H1 (cell line): ENCODE measurements around the gene CHRNA9. TPM values are rescaled to one million over a fixed set of nuclear protein-coding genes. Genes with fewer than 3 reads are reported as not detected.

Experiments used
- CTCF ChIA-PET: fragments of 300-600 bp; sonication (Branson Sonifier 250); formaldehyde crosslinking; loops from one replicate; lab custom pipeline; 2021; ENCODE audit not compliant: partially characterized antibody; lab: Charles Lee
- POLR2A ChIA-PET: fragments of 300-600 bp; sonication (Branson Sonifier 250); formaldehyde crosslinking; loops from one replicate; lab custom pipeline; 2021; ENCODE audit warnings: inconsistent platforms; ENCODE audit not compliant: partially characterized antibody; lab: Charles Lee
- DNase-seq, 2 experiments: peaks; one replicate each; pipeline versions ENCODE4 v3.0.0 to v3.0.0-alpha.2; 2010 to 2022; ENCODE audit warnings: low spot score in 2 of 2, low read depth in 1 of 2, mixed read lengths in 1 of 2
- FAIRE-seq: peaks from 2 replicates; lab custom pipeline; 2011; peaks lifted over from hg19 to GRCh38; lab: Jason Lieb, UNC
- H2AFZ ChIP-seq: 2 replicates; pipeline ENCODE4 v1.8.1; 2012; ENCODE audit warnings: low read length, inconsistent platforms
- H2AK5ac ChIP-seq: 2 replicates; pipeline ENCODE4 v1.6.1; 2013; ENCODE audit warnings: low read depth, low read length
- H2BK120ac ChIP-seq: replicated peaks from 2 replicates; pipeline ENCODE3; 2013; ENCODE audit warnings: low read depth, low read length, inconsistent platforms
- H2BK12ac ChIP-seq: 2 replicates; pipeline ENCODE4 v1.6.1; 2013; ENCODE audit warnings: low read depth, low read length
- H2BK15ac ChIP-seq: 2 replicates; pipeline ENCODE4 v1.6.1; 2013; ENCODE audit warnings: low read length
- H2BK20ac ChIP-seq: 2 replicates; pipeline ENCODE4 v1.6.1; 2013; ENCODE audit warnings: low read length
- H2BK5ac ChIP-seq: 2 replicates; pipeline ENCODE4 v1.6.1; 2013; ENCODE audit warnings: low read depth, low read length
- H3K14ac ChIP-seq: 2 replicates; pipeline ENCODE4 v1.6.1; 2013; ENCODE audit warnings: inconsistent platforms; ENCODE audit not compliant: insufficient read length
- H3K18ac ChIP-seq: 2 replicates; pipeline ENCODE4 v1.6.1; 2013; ENCODE audit warnings: low read length; ENCODE audit errors: extremely low read depth
- H3K23ac ChIP-seq: 2 replicates; pipeline ENCODE4 v1.6.1; 2013; ENCODE audit warnings: inconsistent platforms; ENCODE audit not compliant: insufficient read length
- H3K23me2 ChIP-seq: 2 replicates; pipeline ENCODE4 v1.6.1; 2013; ENCODE audit warnings: low read depth, low read length
- H3K27ac ChIP-seq: 2 replicates; pipeline ENCODE4 v1.6.1; 2011; ENCODE audit warnings: low read depth, low read length, inconsistent platforms
- H3K27me3 ChIP-seq, 4 experiments: replicated peaks in 1 of 4; 1 replicate in 1 of 4; 2 replicates in 3 of 4; pipeline versions ENCODE4 v1.6.1 to v1.8.1; 2011 to 2013; ENCODE audit warnings: low read length in 3 of 4, mild to moderate bottlenecking in 3 of 4, inconsistent platforms in 2 of 4, mixed read lengths in 2 of 4, moderate library complexity in 1 of 4; ENCODE audit not compliant: control insufficient read depth in 3 of 4, insufficient read depth in 3 of 4; ENCODE audit errors: extremely low read depth in 1 of 4
- H3K36me3 ChIP-seq, 4 experiments: 2 replicates each; pipeline versions ENCODE4 v1.6.1 to v1.8.1; 2011 to 2013; ENCODE audit warnings: mild to moderate bottlenecking in 4 of 4, low read length in 3 of 4, moderate library complexity in 2 of 4, control low read depth in 1 of 4, inconsistent platforms in 1 of 4; ENCODE audit not compliant: insufficient read depth in 4 of 4, control insufficient read depth in 2 of 4
- H3K4ac ChIP-seq: replicated peaks from 2 replicates; pipeline ENCODE3; 2013; ENCODE audit warnings: low read length, low read depth, mixed read lengths, inconsistent platforms; ENCODE audit not compliant: insufficient read length
- H3K4me1 ChIP-seq, 4 experiments: replicated peaks in 1 of 4; 1 replicate in 1 of 4; 2 replicates in 3 of 4; pipeline versions ENCODE4 v1.6.1 to v1.8.1; 2011 to 2013; ENCODE audit warnings: low read length in 3 of 4, inconsistent platforms in 2 of 4, mixed read lengths in 1 of 4; ENCODE audit not compliant: insufficient read depth in 4 of 4, control insufficient read depth in 3 of 4
- H3K4me2 ChIP-seq, 2 experiments: 2 replicates each; pipeline versions ENCODE4 v1.6.1 to v1.8.1; 2011 to 2013; ENCODE audit warnings: low read depth in 2 of 2, low read length in 2 of 2, control low read depth in 1 of 2, inconsistent platforms in 1 of 2, mild to moderate bottlenecking in 1 of 2; ENCODE audit not compliant: insufficient read depth in 1 of 2
- H3K4me3 ChIP-seq, 4 experiments: fragments of 200-600, 300-600 bp in 1 of 4; sonication (generic), shearing (Covaris generic), sonication (Bioruptor Twin) in 1 of 4; 2 replicates each; pipeline versions ENCODE4 v1.5.1 to v1.8.1; 2011 to 2016; ENCODE audit warnings: low read length in 4 of 4, low read depth in 3 of 4, control low read depth in 2 of 4, inconsistent platforms in 2 of 4, mild to moderate bottlenecking in 2 of 4, mixed read lengths in 1 of 4, moderate library complexity in 1 of 4; ENCODE audit not compliant: insufficient read depth in 2 of 4; ENCODE audit errors: extremely low read depth in 1 of 4
- H3K56ac ChIP-seq: replicated peaks from 2 replicates; pipeline ENCODE3; 2013; ENCODE audit warnings: low read depth, mild to moderate bottlenecking, mixed read lengths, low read length, inconsistent platforms; ENCODE audit not compliant: insufficient read length
- H3K79me1 ChIP-seq: 2 replicates; pipeline ENCODE4 v1.6.1; 2013; ENCODE audit warnings: low read depth, low read length, control low read depth
- H3K79me2 ChIP-seq, 2 experiments: 2 replicates each; pipeline versions ENCODE4 v1.6.1 to v1.8.1; 2012 to 2013; ENCODE audit warnings: low read length in 2 of 2, mild to moderate bottlenecking in 2 of 2, inconsistent platforms in 1 of 2; ENCODE audit not compliant: insufficient read depth in 2 of 2, control insufficient read depth in 1 of 2
- H3K9ac ChIP-seq, 4 experiments: replicated peaks in 1 of 4; 1 replicate in 1 of 4; 2 replicates in 3 of 4; pipeline versions ENCODE4 v1.6.1 to v1.8.1; 2011 to 2013; ENCODE audit warnings: low read depth in 3 of 4, low read length in 3 of 4, control low read depth in 2 of 4, mild to moderate bottlenecking in 2 of 4, moderate library complexity in 2 of 4, inconsistent platforms in 1 of 4; ENCODE audit errors: extremely low read depth in 1 of 4
- H3K9me3 ChIP-seq, 2 experiments: 2 replicates each; pipeline versions ENCODE4 v1.6.1 to v1.8.1; 2012 to 2013; ENCODE audit warnings: mild to moderate bottlenecking in 2 of 2, moderate library complexity in 2 of 2, control low read depth in 1 of 2, inconsistent platforms in 1 of 2, low read depth in 1 of 2, low read length in 1 of 2, mixed read lengths in 1 of 2; ENCODE audit not compliant: insufficient read depth in 2 of 2
- H4K20me1 ChIP-seq, 2 experiments: replicated peaks in 1 of 2; 2 replicates each; pipeline versions ENCODE3 to v1.8.1; 2011 to 2013; ENCODE audit warnings: inconsistent platforms in 2 of 2, low read length in 2 of 2, mild to moderate bottlenecking in 1 of 2; ENCODE audit not compliant: insufficient read depth in 2 of 2, control insufficient read depth in 1 of 2
- H4K5ac ChIP-seq: 2 replicates; pipeline ENCODE4 v1.6.1; 2013; ENCODE audit warnings: low read length, low read depth, mixed read lengths, inconsistent platforms; ENCODE audit not compliant: insufficient read length
- H4K8ac ChIP-seq: 2 replicates; pipeline ENCODE4 v1.8.0; 2013; ENCODE audit warnings: mild to moderate bottlenecking, moderate library complexity, low read length, inconsistent platforms; ENCODE audit not compliant: insufficient read depth; ENCODE audit errors: extremely low read depth
- H4K91ac ChIP-seq: replicated peaks from 2 replicates; pipeline ENCODE3; 2013; ENCODE audit warnings: low read length, mixed read lengths, inconsistent platforms; ENCODE audit not compliant: insufficient read length
- BACH1 ChIP-seq: IDR thresholded peaks from 2 replicates; pipeline ENCODE4 v1.6.1; 2012; ENCODE audit warnings: low read length, improper control_type of control experiment
- CHD2 ChIP-seq: IDR thresholded peaks from 2 replicates; pipeline ENCODE4 v1.6.1; 2012; ENCODE audit warnings: low read length, improper control_type of control experiment
- GTF2F1 ChIP-seq: IDR thresholded peaks from 2 replicates; pipeline ENCODE4 v1.6.1; 2012; ENCODE audit warnings: low read depth, low read length, improper control_type of control experiment, borderline replicate concordance
- JUND ChIP-seq: IDR thresholded peaks from 2 replicates; pipeline ENCODE4 v1.6.1; 2011; ENCODE audit warnings: mild to moderate bottlenecking, improper control_type of control experiment, low read length
- KDM5A ChIP-seq: fragments of 200-600 bp; IDR thresholded peaks from 2 replicates; pipeline ENCODE4 v1.7.1; 2012; ENCODE audit warnings: mild to moderate bottlenecking, low read length, inconsistent platforms, mixed read lengths
- NANOG ChIP-seq: IDR thresholded peaks from 2 replicates; pipeline ENCODE4 v1.6.1; 2011; ENCODE audit warnings: low read length, low read depth, mild to moderate bottlenecking, inconsistent platforms; ENCODE audit not compliant: insufficient read depth, poor library complexity, severe bottlenecking
- NRF1 ChIP-seq: IDR thresholded peaks from 2 replicates; pipeline ENCODE4 v1.6.1; 2011; ENCODE audit warnings: mild to moderate bottlenecking, low read depth, low read length, improper control_type of control experiment
- POLR2AphosphoS5 ChIP-seq: IDR thresholded peaks from 2 replicates; pipeline ENCODE4 v1.6.1; 2011; ENCODE audit warnings: low read depth, low read length
- POU5F1 ChIP-seq: IDR thresholded peaks from 2 replicates; pipeline ENCODE4 v1.6.1; 2011; ENCODE audit warnings: low read depth, mild to moderate bottlenecking, low read length, moderate library complexity
- SUZ12 ChIP-seq: fragments of 200-600 bp; sonication (generic); IDR thresholded peaks from 2 replicates; pipeline ENCODE4 v1.6.1; 2012; ENCODE audit warnings: mild to moderate bottlenecking, inconsistent platforms, low read length, moderate library complexity, mixed read lengths
- USF2 ChIP-seq: IDR thresholded peaks from 2 replicates; pipeline ENCODE4 v1.6.1; 2011; ENCODE audit warnings: low read length, improper control_type of control experiment
- ZNF274 ChIP-seq: IDR thresholded peaks from 2 replicates; pipeline ENCODE4 v1.7.0; 2012; ENCODE audit warnings: low read length, borderline replicate concordance; ENCODE audit errors: extremely low read depth
- WGBS, 2 experiments: shearing (Covaris generic) in 1 of 2; methylation state at CpG; one replicate each; pipeline versions ENCODE4 v1.1.6 to v1.1.7; 2013 to 2015; ENCODE audit warnings: low lambda C conversion rate in 2 of 2, mixed read lengths in 2 of 2, inconsistent platforms in 1 of 2, low coverage in 1 of 2, missing lambda C conversion rate in 1 of 2; ENCODE audit not compliant: insufficient replicate concordance in 2 of 2, insufficient coverage in 1 of 2, insufficient read length in 1 of 2; ENCODE audit errors: extremely low coverage in 1 of 2, missing lambda C conversion rate in 1 of 2; 5-methylcytosine and 5-hydroxymethylcytosine counted together
- polyA plus RNA-seq, 7 experiments: library from polyadenylated mRNA; depleted of rRNA in 3 of 7; stranded (reverse) in 5 of 7; unstranded in 2 of 7; fragments of >200 nt in 5 of 7; fragments of 200-250 nt in 2 of 7; gene quantifications; 1 replicate in 5 of 7; 2 replicates in 1 of 7; 4 replicates in 1 of 7; pipeline versions ENCODE4 v1.2.1 to v1.2.3, GENCODE V29; 2011 to 2013; ENCODE audit warnings: missing spikeins in 2 of 7, mixed read lengths in 2 of 7
- total RNA-seq: library from RNA; stranded (reverse); fragmentation: NEBNext Ultra II Directional; extraction: Animal tissue kit (Norgen Biotek cat#: 25700); gene quantifications from 2 replicates; pipeline ENCODE4 v1.2.1, GENCODE V29; 2021

Gene CHRNA9
- total and polyA plus RNA-seq, 2 of the 8 experiments (the other 6 are each of a cell fraction or from before 2014, with no cell fraction given): 1.4 to 3.3 TPM

DNA sequence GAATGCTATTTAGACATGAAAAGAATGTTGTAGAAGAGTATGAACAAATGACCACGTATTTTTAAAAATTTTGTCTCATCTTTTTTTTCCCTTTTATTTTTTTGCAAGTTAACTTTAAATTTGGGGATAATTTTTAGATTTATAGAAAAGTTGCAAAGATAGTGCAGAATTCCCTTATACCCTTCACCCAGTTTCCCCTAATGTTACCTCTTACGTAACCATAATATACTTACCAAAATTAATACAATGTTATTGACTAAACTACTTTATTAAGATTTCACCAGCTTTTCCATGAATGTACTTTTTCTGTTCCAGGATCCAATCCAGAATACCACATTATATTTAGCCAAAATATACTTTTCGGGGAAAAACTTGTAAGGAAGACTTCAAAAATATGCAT, 12.3 kb downstream of the CHRNA9 start:
- Histone ChIP-seq H3K4me3 (no peak overlapping the region), H3K36me3 (no peaks in the 10 kb centered on the region), H3K27ac (no peak overlapping the region), H3K23me2 (no peaks in the 10 kb centered on the region), H3K23ac (no peak overlapping the region), H2BK20ac (no peak overlapping the region), H2BK5ac (no peak overlapping the region), H4K5ac (no peak overlapping the region), H2BK15ac (no peak overlapping the region), H3K79me1 (no peaks in the 10 kb centered on the region), H2AFZ (no peak overlapping the region), H2BK120ac (no peak overlapping the region), H2BK12ac (no peak overlapping the region), H4K20me1 (no peaks in the 10 kb centered on the region), H3K9me3 (no peaks in the 10 kb centered on the region), H3K18ac (no peak overlapping the region), H3K79me2 (no peaks in the 10 kb centered on the region), H3K4ac (no peak overlapping the region), H3K9ac (no peak overlapping the region), H3K27me3 (no peaks in the 10 kb centered on the region), H3K4me1 (no peaks in the 10 kb centered on the region)
- FAIRE-seq (no peak), DNase-seq (no peak)
- POLR2A ChIA-PET: no interaction called here
- 42% methylated on average over 3 of the region's 3 CpGs; no CpG with 5 or more reads in 1 of the 2 experiments for WGBS, 2 experiments
- TF ChIP-seq ZNF274 (no peak), GTF2F1 (no peak), KDM5A (no peak), NANOG (no peak), BACH1 (no peak), SUZ12 (no peak), USF2 (no peak), CHD2 (no peak), POLR2AphosphoS5 (no peak), POU5F1 (no peak), JUND (no peak), NRF1 (no peak)
- TF ChIP-seq, all 59 proteins: peak for 0
- Histone ChIP-seq H3K4me2 (no peak overlapping the region), H3K14ac (no peak overlapping the region), H4K91ac (no peak overlapping the region), H4K8ac (no peak overlapping the region), H2AK5ac (no peak overlapping the region), H3K56ac (no peak overlapping the region)
- CTCF ChIA-PET: interaction anchor here (0.6 to 0.7 kb wide), 2 partner anchors 30 to 276 kb away, joined by 3 to 4 read pairs; no protein-coding TSS in a partner anchor
